Parathyroid adenoma (tissue), 2 donors: Measurements from ENCODE around the gene IFI27.

Experiments used
- H2AFZ ChIP-seq: fragments of 300-600 bp; sonication (generic); one replicate; pipeline ENCODE4 v1.7.0; 2017; ENCODE audit warnings: antibody characterized with exemption, mild to moderate bottlenecking
- H3K27ac ChIP-seq: fragments of 300-600 bp; sonication (generic); one replicate; pipeline ENCODE4 v1.7.0; 2017
- H3K27me3 ChIP-seq: fragments of 300-600 bp; sonication (generic); one replicate; pipeline ENCODE4 v1.7.0; 2017; ENCODE audit warnings: low read length; ENCODE audit not compliant: control insufficient read depth, insufficient read depth
- H3K36me3 ChIP-seq: fragments of 300-600 bp; sonication (generic); one replicate; pipeline ENCODE4 v1.7.0; 2017; ENCODE audit warnings: low read length; ENCODE audit not compliant: control insufficient read depth, insufficient read depth
- H3K4me1 ChIP-seq: fragments of 300-600 bp; sonication (generic); one replicate; pipeline ENCODE4 v1.7.0; 2017; ENCODE audit warnings: control low read depth
- H3K4me2 ChIP-seq: fragments of 300-600 bp; sonication (generic); one replicate; pipeline ENCODE4 v1.7.0; 2017; ENCODE audit warnings: low read length
- H3K4me3 ChIP-seq: fragments of 300-600 bp; sonication (generic); one replicate; pipeline ENCODE4 v1.7.0; 2017; ENCODE audit warnings: low read depth, low read length
- H3K79me2 ChIP-seq: fragments of 300-600 bp; sonication (generic); one replicate; pipeline ENCODE4 v1.7.0; 2017; ENCODE audit warnings: control low read depth
- H3K9ac ChIP-seq: fragments of 300-600 bp; sonication (generic); one replicate; pipeline ENCODE4 v1.7.0; 2017; ENCODE audit warnings: mild to moderate bottlenecking
- H3K9me3 ChIP-seq: fragments of 300-600 bp; sonication (generic); one replicate; pipeline ENCODE4 v1.7.0; 2017; ENCODE audit warnings: low read length; ENCODE audit not compliant: control insufficient read depth
- TF ChIP-seq, protein P1 (sequence below): fragments of 300-600 bp; sonication (generic); IDR thresholded peaks from one replicate; pipeline ENCODE4 v1.7.0; 2017; ENCODE audit warnings: antibody characterized with exemption, mild to moderate bottlenecking
- donor health status: primary hyperparathyroidism.

The IFI27 gene

DNA sequence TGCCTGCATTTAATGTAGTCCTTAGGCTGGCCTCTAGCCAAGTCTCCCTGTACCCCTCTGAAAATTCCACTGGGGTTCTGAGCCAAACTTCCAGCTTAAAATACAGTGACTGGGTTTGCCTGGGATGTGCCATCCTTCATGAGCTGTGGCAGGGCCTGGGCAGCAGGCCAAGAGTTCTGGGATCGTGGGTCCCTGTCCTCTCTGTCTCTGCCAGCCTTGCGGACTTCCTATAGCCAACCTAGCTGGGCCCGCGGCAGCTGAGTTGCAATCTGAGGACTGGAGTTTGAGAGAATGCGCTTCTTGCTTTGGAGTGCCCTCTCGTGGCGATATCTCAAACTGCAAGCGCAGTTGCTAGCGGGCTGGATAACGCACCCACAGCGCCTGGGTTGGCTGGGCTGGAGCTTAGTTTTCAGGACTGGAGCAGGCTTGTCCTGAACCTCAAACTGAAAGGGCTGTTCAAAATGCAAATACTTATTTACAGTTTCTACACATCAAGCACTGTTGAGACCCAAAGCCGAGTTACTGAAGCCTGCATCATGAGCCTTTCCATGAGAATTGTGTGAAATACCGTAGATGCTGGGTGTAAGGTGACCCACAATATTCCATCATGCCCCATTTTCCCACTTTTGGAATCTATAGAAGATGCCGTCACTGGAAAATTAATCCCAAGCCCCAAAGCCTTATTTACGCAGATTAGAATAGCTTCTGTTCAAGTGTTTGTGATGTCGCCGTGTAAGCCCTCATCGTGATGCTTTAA, 26.2 kb downstream of the IFI27 start:
- no peak overlapping the region for H3K4me3 ChIP-seq
- TF ChIP-seq, protein P1, sequence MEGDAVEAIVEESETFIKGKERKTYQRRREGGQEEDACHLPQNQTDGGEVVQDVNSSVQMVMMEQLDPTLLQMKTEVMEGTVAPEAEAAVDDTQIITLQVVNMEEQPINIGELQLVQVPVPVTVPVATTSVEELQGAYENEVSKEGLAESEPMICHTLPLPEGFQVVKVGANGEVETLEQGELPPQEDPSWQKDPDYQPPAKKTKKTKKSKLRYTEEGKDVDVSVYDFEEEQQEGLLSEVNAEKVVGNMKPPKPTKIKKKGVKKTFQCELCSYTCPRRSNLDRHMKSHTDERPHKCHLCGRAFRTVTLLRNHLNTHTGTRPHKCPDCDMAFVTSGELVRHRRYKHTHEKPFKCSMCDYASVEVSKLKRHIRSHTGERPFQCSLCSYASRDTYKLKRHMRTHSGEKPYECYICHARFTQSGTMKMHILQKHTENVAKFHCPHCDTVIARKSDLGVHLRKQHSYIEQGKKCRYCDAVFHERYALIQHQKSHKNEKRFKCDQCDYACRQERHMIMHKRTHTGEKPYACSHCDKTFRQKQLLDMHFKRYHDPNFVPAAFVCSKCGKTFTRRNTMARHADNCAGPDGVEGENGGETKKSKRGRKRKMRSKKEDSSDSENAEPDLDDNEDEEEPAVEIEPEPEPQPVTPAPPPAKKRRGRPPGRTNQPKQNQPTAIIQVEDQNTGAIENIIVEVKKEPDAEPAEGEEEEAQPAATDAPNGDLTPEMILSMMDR: peak; percentile 99
- no peak overlapping the region for H3K4me2 ChIP-seq
- no peaks in the 10 kb centered on the region for H3K79me2 ChIP-seq
- no peak overlapping the region for H3K9ac ChIP-seq
- no peaks in the 10 kb centered on the region for H3K4me1 ChIP-seq
- no peaks in the 10 kb centered on the region for H3K9me3 ChIP-seq
- no peaks in the 10 kb centered on the region for H3K27me3 ChIP-seq
- no peak overlapping the region for H3K27ac ChIP-seq
- H3K36me3 ChIP-seq: no peaks in the 10 kb centered on the region
- peak overlapping the region; percentile 56 for H2AFZ ChIP-seq

DNA sequence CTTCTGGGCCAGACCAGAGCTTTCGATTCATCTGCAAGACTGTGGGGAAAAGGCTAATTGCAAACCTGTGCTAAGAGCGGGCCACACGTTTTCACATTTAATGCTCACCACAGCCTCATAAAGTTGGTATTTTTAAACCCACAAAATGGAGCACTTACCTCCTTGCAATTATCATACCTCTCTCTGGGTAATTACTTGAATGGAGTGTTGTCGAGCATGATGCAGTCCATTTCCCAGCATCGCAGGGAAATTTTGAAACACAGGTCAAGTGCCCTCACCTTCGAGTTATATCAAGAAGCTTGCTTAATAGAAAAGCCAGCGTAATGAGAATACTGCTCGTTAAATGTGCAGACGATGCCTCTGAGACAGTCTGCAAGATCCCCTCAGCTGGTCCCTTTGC, 27.7 kb downstream of the IFI27 start:
- H3K79me2 ChIP-seq: no peaks in the 10 kb centered on the region
- H3K27ac ChIP-seq: no peak overlapping the region
- H3K4me3 ChIP-seq: no peak overlapping the region
- no peak overlapping the region for H3K9ac ChIP-seq
- no peaks in the 10 kb centered on the region for H3K36me3 ChIP-seq
- H3K4me1 ChIP-seq: no peaks in the 10 kb centered on the region
- TF ChIP-seq, protein P1: no peak
- no peaks in the 10 kb centered on the region for H3K27me3 ChIP-seq
- H3K4me2 ChIP-seq: no peak overlapping the region
- no peak overlapping the region for H2AFZ ChIP-seq
- H3K9me3 ChIP-seq: no peaks in the 10 kb centered on the region

DNA sequence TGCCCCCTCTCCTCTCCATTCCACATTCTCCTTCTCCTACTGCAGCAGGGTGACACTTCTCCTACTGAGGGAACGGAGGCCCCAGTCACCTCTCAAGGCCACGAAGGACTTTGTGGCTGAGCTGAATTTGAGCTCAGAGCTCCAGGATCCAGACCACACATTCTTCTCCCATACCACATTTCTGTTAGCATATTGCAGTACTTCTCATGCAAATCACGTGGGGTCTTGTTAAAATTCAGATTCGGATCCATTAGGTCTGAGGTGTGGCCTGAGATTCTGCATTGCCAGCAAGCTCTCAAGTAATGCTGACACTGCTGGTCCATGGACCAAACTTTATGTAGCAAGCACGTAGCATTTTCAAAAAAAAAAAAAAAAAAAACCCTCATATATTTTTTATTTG, 28.5 kb downstream of the IFI27 start:
- H3K27ac ChIP-seq: no peak overlapping the region
- no peak overlapping the region for H2AFZ ChIP-seq
- no peaks in the 10 kb centered on the region for H3K79me2 ChIP-seq
- H3K36me3 ChIP-seq: no peaks in the 10 kb centered on the region
- TF ChIP-seq, protein P1: no peak
- no peaks in the 10 kb centered on the region for H3K27me3 ChIP-seq
- no peaks in the 10 kb centered on the region for H3K9me3 ChIP-seq
- no peaks in the 10 kb centered on the region for H3K4me1 ChIP-seq
- no peak overlapping the region for H3K4me3 ChIP-seq
- no peak overlapping the region for H3K4me2 ChIP-seq
- no peak overlapping the region for H3K9ac ChIP-seq

DNA sequence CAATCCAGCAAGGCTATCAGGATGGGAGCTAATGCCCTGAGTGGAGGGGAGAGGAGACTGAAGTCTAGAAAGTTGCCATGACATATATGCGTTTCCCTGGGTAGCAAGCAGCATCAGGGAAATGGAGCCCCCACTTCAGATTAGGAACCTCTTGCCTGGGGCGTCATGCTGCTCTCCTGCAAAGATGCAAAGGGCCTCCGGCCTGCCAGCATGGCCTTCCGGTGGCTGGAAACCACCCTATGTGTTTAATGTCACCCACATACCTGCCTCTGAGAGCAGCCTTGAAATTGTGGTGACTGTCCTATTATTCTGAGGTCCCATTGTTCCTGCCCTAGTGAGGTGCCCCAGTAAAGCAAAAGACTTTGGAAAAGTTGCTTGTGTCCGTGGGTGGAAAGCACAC, 28.9 kb downstream of the IFI27 start:
- H3K9me3 ChIP-seq: no peaks in the 10 kb centered on the region
- H3K27me3 ChIP-seq: no peaks in the 10 kb centered on the region
- no peak overlapping the region for H3K9ac ChIP-seq
- no peak overlapping the region for H3K4me3 ChIP-seq
- H3K4me1 ChIP-seq: no peaks in the 10 kb centered on the region
- no peaks in the 10 kb centered on the region for H3K36me3 ChIP-seq
- no peak overlapping the region for H3K27ac ChIP-seq
- no peaks in the 10 kb centered on the region for H3K79me2 ChIP-seq
- no peak overlapping the region for H3K4me2 ChIP-seq
- H2AFZ ChIP-seq: no peak overlapping the region
- TF ChIP-seq, protein P1: no peak

DNA sequence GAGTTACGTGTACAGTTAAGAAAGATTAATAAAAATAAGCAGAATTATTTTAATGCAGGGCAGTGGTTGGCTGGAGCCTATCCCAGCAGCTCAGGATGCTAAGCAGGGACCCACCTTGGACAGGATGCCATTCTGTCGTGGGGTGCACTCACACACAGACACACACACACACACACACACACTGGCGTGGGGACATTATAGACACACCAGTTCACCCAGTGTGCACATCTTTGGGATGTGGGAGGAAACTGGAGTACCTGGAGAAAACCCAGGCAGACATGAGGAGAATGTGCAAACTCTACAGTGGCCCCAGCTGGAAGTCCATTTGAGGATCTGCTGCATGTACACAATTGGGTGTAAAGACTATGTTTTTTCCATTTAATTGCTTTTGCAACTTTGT, 31.7 kb downstream of the IFI27 start:
- Histone ChIP-seq H2AFZ (no peak overlapping the region), H3K79me2 (no peaks in the 10 kb centered on the region), H3K4me1 (no peaks in the 10 kb centered on the region), H3K36me3 (no peaks in the 10 kb centered on the region), H3K4me2 (no peak overlapping the region), H3K27me3 (no peaks in the 10 kb centered on the region), H3K9ac (no peak overlapping the region), H3K4me3 (no peak overlapping the region), H3K9me3 (no peaks in the 10 kb centered on the region), H3K27ac (no peak overlapping the region)
- TF ChIP-seq, protein P1: no peak
